ENCODE data around the gene TMEM203.

TMEM203 gene

DNA sequence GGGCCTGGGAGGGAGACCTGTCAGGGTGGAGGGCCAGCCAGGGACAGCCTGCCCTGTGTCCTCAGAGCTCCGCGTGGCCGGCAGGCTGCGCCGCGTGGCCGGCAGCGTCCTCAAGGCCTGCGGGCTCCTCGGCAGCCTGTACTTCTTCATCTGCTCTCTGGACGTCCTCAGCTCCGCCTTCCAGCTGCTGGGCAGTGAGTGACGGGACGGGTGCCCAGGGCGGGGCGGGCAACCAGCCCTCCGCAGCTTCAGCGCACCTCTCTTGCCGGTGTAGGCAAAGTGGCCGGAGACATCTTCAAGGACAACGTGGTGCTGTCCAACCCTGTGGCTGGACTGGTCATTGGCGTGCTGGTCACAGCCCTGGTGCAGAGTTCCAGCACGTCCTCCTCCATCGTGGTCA, 27.1 kb upstream of the TMEM203 start:
- no peak for TF ChIP-seq CEBPB (IDR thresholded peaks at IDR 0.05)
- TF ChIP-seq EP300 (IDR thresholded peaks at IDR 0.05; ENCODE audit: borderline replicate concordance) = no peak
- TF ChIP-seq, protein P1, sequence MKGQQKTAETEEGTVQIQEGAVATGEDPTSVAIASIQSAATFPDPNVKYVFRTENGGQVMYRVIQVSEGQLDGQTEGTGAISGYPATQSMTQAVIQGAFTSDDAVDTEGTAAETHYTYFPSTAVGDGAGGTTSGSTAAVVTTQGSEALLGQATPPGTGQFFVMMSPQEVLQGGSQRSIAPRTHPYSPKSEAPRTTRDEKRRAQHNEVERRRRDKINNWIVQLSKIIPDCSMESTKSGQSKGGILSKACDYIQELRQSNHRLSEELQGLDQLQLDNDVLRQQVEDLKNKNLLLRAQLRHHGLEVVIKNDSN (IDR thresholded peaks at IDR 0.05) = no peak
- TF ChIP-seq EGR1 (IDR thresholded peaks at IDR 0.05) = no peak
- no peak for TF ChIP-seq RAD21 (IDR thresholded peaks at IDR 0.05; ENCODE audit: low read depth)
- TF ChIP-seq TAF1 (IDR thresholded peaks at IDR 0.05; ENCODE audit: low read depth) = no peak
- no peak for TF ChIP-seq YY1 (IDR thresholded peaks at IDR 0.05; ENCODE audit: low read depth)
- TF ChIP-seq TCF12 (IDR thresholded peaks at IDR 0.05; ENCODE audit: low read depth) = no peak
- TF ChIP-seq CREB1 (IDR thresholded peaks at IDR 0.05; ENCODE audit: low read depth) = no peak
- no peak for TF ChIP-seq NFIC (IDR thresholded peaks at IDR 0.05)
- no peak for TF ChIP-seq FOXM1 (IDR thresholded peaks at IDR 0.05; ENCODE audit: borderline replicate concordance, low read depth)
- no peak for TF ChIP-seq TEAD4 (IDR thresholded peaks at IDR 0.05)
- no peak for TF ChIP-seq REST (IDR thresholded peaks at IDR 0.05; ENCODE audit: low read depth)
- TF ChIP-seq ZBTB7A (IDR thresholded peaks at IDR 0.05; ENCODE audit: low read depth) = no peak
- TF ChIP-seq, protein P2, sequence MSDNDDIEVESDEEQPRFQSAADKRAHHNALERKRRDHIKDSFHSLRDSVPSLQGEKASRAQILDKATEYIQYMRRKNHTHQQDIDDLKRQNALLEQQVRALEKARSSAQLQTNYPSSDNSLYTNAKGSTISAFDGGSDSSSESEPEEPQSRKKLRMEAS (IDR thresholded peaks at IDR 0.05) = no peak

DNA sequence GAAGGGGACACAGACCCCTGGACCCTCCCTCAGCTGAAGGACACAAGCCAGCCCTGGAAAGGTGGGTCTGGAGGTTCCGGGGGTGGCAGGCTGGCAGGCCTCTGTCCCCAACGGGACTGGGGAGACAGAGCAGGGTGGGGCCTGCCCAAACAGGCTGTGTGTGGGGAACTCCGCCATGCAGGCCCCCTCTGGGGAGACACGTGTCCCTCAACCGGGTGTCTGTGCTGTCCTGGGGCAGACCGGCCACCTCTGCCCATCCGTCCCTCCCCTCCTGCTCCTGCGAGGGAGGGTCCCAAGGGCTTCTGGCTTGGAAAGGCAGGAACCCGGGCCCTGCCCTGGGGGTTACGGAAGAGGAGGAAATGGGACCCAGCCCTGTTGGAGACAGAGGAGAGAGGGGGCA, 26.7 kb upstream of the TMEM203 start:
- no peak for TF ChIP-seq TCF12 (IDR thresholded peaks at IDR 0.05; ENCODE audit: low read depth)
- TF ChIP-seq NFIC (IDR thresholded peaks at IDR 0.05) = no peak
- TF ChIP-seq REST (IDR thresholded peaks at IDR 0.05; ENCODE audit: low read depth) = no peak
- TF ChIP-seq, protein P1 (IDR thresholded peaks at IDR 0.05) = no peak
- TF ChIP-seq FOXM1 (IDR thresholded peaks at IDR 0.05; ENCODE audit: borderline replicate concordance, low read depth) = no peak
- no peak for TF ChIP-seq TEAD4 (IDR thresholded peaks at IDR 0.05)
- TF ChIP-seq, protein P2 (IDR thresholded peaks at IDR 0.05) = no peak
- TF ChIP-seq RAD21 (IDR thresholded peaks at IDR 0.05; ENCODE audit: low read depth) = no peak
- TF ChIP-seq EGR1 (IDR thresholded peaks at IDR 0.05) = no peak
- no peak for TF ChIP-seq YY1 (IDR thresholded peaks at IDR 0.05; ENCODE audit: low read depth)
- no peak for TF ChIP-seq TAF1 (IDR thresholded peaks at IDR 0.05; ENCODE audit: low read depth)

DNA sequence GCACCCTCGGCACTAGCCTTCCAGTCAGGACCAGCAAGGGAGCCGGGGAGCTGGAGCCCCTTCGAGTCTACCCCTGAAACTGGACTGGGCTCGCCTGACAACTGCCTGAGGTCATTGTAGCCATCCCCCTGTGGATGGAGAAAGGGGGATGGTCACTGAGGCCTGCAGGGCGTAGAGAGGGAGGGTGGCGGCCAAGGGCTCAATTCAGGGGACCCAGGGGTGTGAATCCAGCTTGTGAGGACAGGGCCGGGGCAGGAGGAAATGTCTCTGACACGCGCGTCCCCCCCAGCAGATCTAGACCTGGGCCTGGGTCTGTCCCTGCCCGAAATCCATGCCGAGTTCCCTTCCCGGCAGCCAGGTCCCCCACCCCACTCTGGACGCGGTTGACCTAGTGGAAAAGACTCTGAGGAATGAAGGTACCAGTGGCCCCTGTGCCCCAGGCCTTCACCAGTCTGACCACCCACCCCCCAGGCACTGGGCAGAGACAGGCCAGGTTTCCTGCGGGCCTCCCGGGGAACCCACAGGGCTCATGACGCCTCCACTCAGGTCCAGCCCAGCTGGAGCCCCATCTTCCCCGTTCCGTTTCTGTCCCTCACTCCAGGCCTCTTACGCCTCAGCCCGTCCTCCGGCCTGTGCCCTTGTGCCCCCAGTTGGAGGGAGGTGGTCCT, 26.1 kb upstream of the TMEM203 start:
- no peak for TF ChIP-seq TCF12 (IDR thresholded peaks at IDR 0.05; ENCODE audit: low read depth)

- TF ChIP-seq NFIC (IDR thresholded peaks at IDR 0.05) (no peak), ZBTB7A (IDR thresholded peaks at IDR 0.05; ENCODE audit: low read depth) (0 out of 2 replicates have a peak, but pooled peaks have one; percentile 14)
These were observed 25.4 kb upstream of the TMEM203 start, which contains the start of gene SLC34A3 for GRCh38 chr9:137230705-137231371. Gene SLC34A3 (plus strand): TSS chr9:137230901. CDS start chr9:137231703, 802 bp downstream.

GRCh38 chr9:137229903-137230704, 24.7 kb upstream of the TMEM203 start:
- TF ChIP-seq EP300 (IDR thresholded peaks at IDR 0.05; ENCODE audit: borderline replicate concordance) (no peak), EGR1 (IDR thresholded peaks at IDR 0.05) (no peak), TCF12 (IDR thresholded peaks at IDR 0.05; ENCODE audit: low read depth) (no peak)

Data from Ishikawa (cell line).